ENCODE measurements around the gene FBLN1. TPM values are rescaled to one million over a fixed set of nuclear protein-coding genes. Genes with fewer than 3 reads are reported as not detected.

Gene FBLN1
- total and polyA plus RNA-seq, 2 donors (not counting 3 experiments of a cell fraction or from before 2014, with no cell fraction given): 1.2 to 4.0 TPM

- H2AFZ ChIP-seq (ENCODE audit: low read depth, low read length): no peak overlapping the region
- H3K4me2 ChIP-seq (ENCODE audit: insufficient read depth, low read length): no peak overlapping the region
- ChIA-PET POLR2A (no interaction called here), CTCF (no interaction called here)
- dilution Hi-C loops (cut with MboI; ENCODE audit: extremely low pct_ligation_motif_present, low sequenced_read_pairs) (no loop called here), intact Hi-C loops (cut with micrococcal nuclease) (no loop called here)
- no peaks in the 10 kb centered on the region for H3K4me1 ChIP-seq (ENCODE audit: control insufficient read depth, extremely low read depth, insufficient read depth, low read length)
- H3K9ac ChIP-seq (replicated peaks; ENCODE audit: extremely low read depth, insufficient read depth, low read length): no peak overlapping the region
- H3K27ac ChIP-seq (ENCODE audit: insufficient read depth, low read depth, low read length): no peak overlapping the region
- BruUV-seq (replicated peaks): no TSS peak
- H3K9me1 ChIP-seq (replicated peaks; ENCODE audit: control insufficient read depth, extremely low read depth, insufficient read depth, low read length): no peaks in the 10 kb centered on the region
- H4K20me1 ChIP-seq (replicated peaks; ENCODE audit: control insufficient read depth, extremely low read depth, insufficient read depth, low read length): no peaks in the 10 kb centered on the region
- TF ChIP-seq EZH2 (IDR thresholded peaks at IDR 0.05; ENCODE audit: borderline replicate concordance, low read depth, low read length, severe bottlenecking): no peak
- no peak for TF ChIP-seq POLR2AphosphoS5 (IDR thresholded peaks at IDR 0.05; ENCODE audit: insufficient read depth, low read depth, low read length)
- no peak for TF ChIP-seq GATA2 (IDR thresholded peaks at IDR 0.05; ENCODE audit: insufficient read depth, insufficient read length, low read depth, low read length)
- FAIRE-seq (no peak), DNase-seq (ENCODE audit: low read depth, low spot score) (no peak)
- no peaks in the 10 kb centered on the region for H3K27me3 ChIP-seq (ENCODE audit: control insufficient read depth in 2 of 2, insufficient read depth in 2 of 2, low read length in 2 of 2)
- H3K79me2 ChIP-seq (ENCODE audit: control insufficient read depth, insufficient read depth, low read length): no peaks in the 10 kb centered on the region
- H3K4me3 ChIP-seq (replicated peaks in 1 of 3; ENCODE audit: insufficient read depth in 1 of 3, low read depth in 1 of 3, low read length in 3 of 3): no peak overlapping the region
- no peaks in the 10 kb centered on the region for H3K9me3 ChIP-seq (replicated peaks; ENCODE audit: control insufficient read depth, insufficient read depth, low read length)
- H3K36me3 ChIP-seq (ENCODE audit: control insufficient read depth in 2 of 2, extremely low read depth in 1 of 2, insufficient read depth in 2 of 2, low read length in 2 of 2): no peaks in the 10 kb centered on the region
Observed at GRCh38 chr22:45516163-45516562, 13.5 kb downstream of the FBLN1 start.

DNA sequence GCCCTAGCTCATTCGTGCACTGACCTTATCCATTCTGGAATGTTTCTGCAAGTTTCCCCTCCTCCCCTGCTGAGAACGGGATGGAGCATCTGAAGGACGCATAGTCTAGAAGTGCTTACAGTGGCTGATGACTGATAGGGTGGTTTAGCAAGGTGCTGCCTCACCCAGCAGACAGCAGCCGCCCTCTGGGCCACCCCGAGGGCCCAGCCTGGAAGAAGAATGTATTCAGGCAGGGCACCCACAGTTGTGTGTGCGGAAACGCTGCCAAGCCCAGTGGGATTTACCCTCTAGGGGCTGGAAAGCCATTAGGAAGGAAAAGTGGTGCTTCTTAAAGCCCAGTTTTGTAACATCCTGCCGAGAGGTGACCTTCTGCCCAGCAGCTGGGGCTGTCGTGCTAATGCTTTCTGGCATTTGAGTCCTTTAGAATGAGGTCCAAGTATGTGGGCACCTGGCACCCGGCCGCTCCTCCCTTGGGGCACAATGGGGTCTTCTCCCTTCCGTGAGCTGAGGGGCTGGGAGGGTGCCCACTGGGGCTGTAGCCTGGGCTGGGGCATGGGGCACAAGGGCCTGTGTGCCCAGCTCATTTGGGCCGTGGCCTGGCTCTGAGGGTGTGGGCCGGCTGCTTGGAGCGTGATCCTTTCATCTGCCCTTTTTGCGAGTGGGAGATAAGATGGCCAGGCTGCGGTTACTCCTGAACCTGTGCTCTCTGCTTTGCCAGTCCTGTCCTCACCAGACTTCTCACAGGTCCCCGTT, 14.4 kb downstream of the FBLN1 start:
- H4K20me1 ChIP-seq (replicated peaks; ENCODE audit: control insufficient read depth, extremely low read depth, insufficient read depth, low read length): no peaks in the 10 kb centered on the region
- no peaks in the 10 kb centered on the region for H3K9me3 ChIP-seq (replicated peaks; ENCODE audit: control insufficient read depth, insufficient read depth, low read length)
- H3K36me3 ChIP-seq (ENCODE audit: control insufficient read depth in 2 of 2, extremely low read depth in 1 of 2, insufficient read depth in 2 of 2, low read length in 2 of 2): no peaks in the 10 kb centered on the region
- no peak for DNase-seq (ENCODE audit: low read depth, low spot score)
- no peaks in the 10 kb centered on the region for H3K9me1 ChIP-seq (replicated peaks; ENCODE audit: control insufficient read depth, extremely low read depth, insufficient read depth, low read length)
- ChIA-PET POLR2A (no interaction called here), CTCF (interaction anchor here (1.3 kb wide), 1 partner anchor 10 kb away, joined by 4 read pairs; no protein-coding TSS in a partner anchor)
- no TSS peak for BruUV-seq (replicated peaks)
- H2AFZ ChIP-seq (ENCODE audit: low read depth, low read length): no peak overlapping the region
- dilution Hi-C loops (cut with MboI; ENCODE audit: extremely low pct_ligation_motif_present, low sequenced_read_pairs) (no loop called here), intact Hi-C loops (cut with micrococcal nuclease) (no loop called here)
- no peak overlapping the region for H3K9ac ChIP-seq (replicated peaks; ENCODE audit: extremely low read depth, insufficient read depth, low read length)
- H3K27me3 ChIP-seq (ENCODE audit: control insufficient read depth in 2 of 2, insufficient read depth in 2 of 2, low read length in 2 of 2): no peaks in the 10 kb centered on the region
- TF ChIP-seq POLR2AphosphoS5 (IDR thresholded peaks at IDR 0.05; ENCODE audit: insufficient read depth, low read depth, low read length) (no peak), POLR2A (IDR thresholded peaks at IDR 0.05; ENCODE audit: low read depth, low read length) (no peak), MAX (IDR thresholded peaks at IDR 0.05; ENCODE audit: insufficient read depth, insufficient read length) (no peak), JUN (IDR thresholded peaks at IDR 0.05; ENCODE audit: borderline replicate concordance, insufficient read depth, insufficient read length, low read depth) (no peak), MYC (IDR thresholded peaks at IDR 0.05; ENCODE audit: low read depth, low read length) (no peak), GATA2 (IDR thresholded peaks at IDR 0.05; ENCODE audit: insufficient read depth, insufficient read length, low read depth, low read length) (no peak), FOS (IDR thresholded peaks at IDR 0.05; ENCODE audit: borderline replicate concordance, insufficient read depth, low read length) (no peak), EZH2 (IDR thresholded peaks at IDR 0.05; ENCODE audit: borderline replicate concordance, low read depth, low read length, severe bottlenecking) (no peak)
- TF ChIP-seq, protein P1, sequence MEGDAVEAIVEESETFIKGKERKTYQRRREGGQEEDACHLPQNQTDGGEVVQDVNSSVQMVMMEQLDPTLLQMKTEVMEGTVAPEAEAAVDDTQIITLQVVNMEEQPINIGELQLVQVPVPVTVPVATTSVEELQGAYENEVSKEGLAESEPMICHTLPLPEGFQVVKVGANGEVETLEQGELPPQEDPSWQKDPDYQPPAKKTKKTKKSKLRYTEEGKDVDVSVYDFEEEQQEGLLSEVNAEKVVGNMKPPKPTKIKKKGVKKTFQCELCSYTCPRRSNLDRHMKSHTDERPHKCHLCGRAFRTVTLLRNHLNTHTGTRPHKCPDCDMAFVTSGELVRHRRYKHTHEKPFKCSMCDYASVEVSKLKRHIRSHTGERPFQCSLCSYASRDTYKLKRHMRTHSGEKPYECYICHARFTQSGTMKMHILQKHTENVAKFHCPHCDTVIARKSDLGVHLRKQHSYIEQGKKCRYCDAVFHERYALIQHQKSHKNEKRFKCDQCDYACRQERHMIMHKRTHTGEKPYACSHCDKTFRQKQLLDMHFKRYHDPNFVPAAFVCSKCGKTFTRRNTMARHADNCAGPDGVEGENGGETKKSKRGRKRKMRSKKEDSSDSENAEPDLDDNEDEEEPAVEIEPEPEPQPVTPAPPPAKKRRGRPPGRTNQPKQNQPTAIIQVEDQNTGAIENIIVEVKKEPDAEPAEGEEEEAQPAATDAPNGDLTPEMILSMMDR (IDR thresholded peaks at IDR 0.05; ENCODE audit: extremely low read depth in 1 of 2, insufficient read depth in 1 of 2, low read depth in 1 of 2, low read length in 2 of 2): no peak
- H3K27ac ChIP-seq (ENCODE audit: insufficient read depth, low read depth, low read length): no peak overlapping the region
- H3K4me3 ChIP-seq (replicated peaks in 1 of 3; ENCODE audit: insufficient read depth in 1 of 3, low read depth in 1 of 3, low read length in 3 of 3): no peak overlapping the region
- no peak for FAIRE-seq
- H3K79me2 ChIP-seq (ENCODE audit: control insufficient read depth, insufficient read depth, low read length): no peaks in the 10 kb centered on the region
- H3K4me1 ChIP-seq (ENCODE audit: control insufficient read depth, extremely low read depth, insufficient read depth, low read length): no peaks in the 10 kb centered on the region
- H3K4me2 ChIP-seq (ENCODE audit: insufficient read depth, low read length): no peak overlapping the region

Data from endothelial cell of umbilical vein (primary cell).